Occipital lobe (tissue), 2 donors: ENCODE measurements around the gene SLC37A3. TPM values are rescaled to one million over a fixed set of nuclear protein-coding genes. Genes with fewer than 3 reads are reported as not detected.

Experiments used
- DNase-seq: peaks from one replicate; lab custom pipeline; 2025; lab: John Stamatoyannopoulos, UW
- total RNA-seq: library from RNA; depleted of rRNA; stranded (reverse); fragments of >200 nt; gene quantifications from one replicate; pipeline ENCODE4 v1.2.3, GENCODE V29; 2014

The SLC37A3 gene
- total RNA-seq, 1 donor from 2014 or later = 124 TPM

- DNase-seq = no peak
Observed at GRCh38 chr7:140400381-140400780, 2.1 kb upstream of the SLC37A3 start.

- DNase-seq = no peak
Observed at GRCh38 chr7:140398821-140399220, 491 bp upstream of the SLC37A3 start.

GRCh38 chr7:140393756-140394306, 4.5 kb downstream of the SLC37A3 start:
- DNase-seq = no peak

- DNase-seq = no peak
Observed at GRCh38 chr7:140391634-140392033, 6.7 kb downstream of the SLC37A3 start.

- DNase-seq = no peak
Observed at GRCh38 chr7:140390466-140391190, 7.7 kb downstream of the SLC37A3 start.

GRCh38 chr7:140390034-140390433, 8.3 kb downstream of the SLC37A3 start:
- DNase-seq = no peak

- no peak for DNase-seq
Observed at GRCh38 chr7:140389445-140389844, 8.9 kb downstream of the SLC37A3 start.

- no peak for DNase-seq
Observed at GRCh38 chr7:140384894-140385545, 13.3 kb downstream of the SLC37A3 start.

- DNase-seq = no peak
Observed at GRCh38 chr7:140383954-140384713, 14.2 kb downstream of the SLC37A3 start.

- DNase-seq = no peak
Observed at GRCh38 chr7:140375892-140376730, 22.2 kb downstream of the SLC37A3 start.

- no peak for DNase-seq
Observed at GRCh38 chr7:140375323-140375722, 23.0 kb downstream of the SLC37A3 start.

- no peak for DNase-seq
Observed at GRCh38 chr7:140369294-140369693, 29.0 kb downstream of the SLC37A3 start.

GRCh38 chr7:140367528-140367927, 30.8 kb downstream of the SLC37A3 start:
- DNase-seq = no peak

- no peak for DNase-seq
Observed at GRCh38 chr7:140364819-140365218, 33.5 kb downstream of the SLC37A3 start.

GRCh38 chr7:140360697-140361229, 37.6 kb downstream of the SLC37A3 start:
- no peak for DNase-seq

- DNase-seq = no peak
Observed at GRCh38 chr7:140358412-140359051, 39.8 kb downstream of the SLC37A3 start.

GRCh38 chr7:140358024-140358411, 40.3 kb downstream of the SLC37A3 start:
- no peak for DNase-seq

GRCh38 chr7:140350056-140350455, 48.3 kb downstream of the SLC37A3 start:
- no peak for DNase-seq

- no peak for DNase-seq
Observed at GRCh38 chr7:140349144-140349771, 49.1 kb downstream of the SLC37A3 start.
